GM23338 (cell line): ENCODE data around the gene MAPK9. TPM values are rescaled to one million over a fixed set of nuclear protein-coding genes. Genes with fewer than 3 reads are reported as not detected.

Experiments
- ATAC-seq: fragments of 200-7000 bp; cut with Tn5 transposase; 3 replicates; pipeline ENCODE4 v1.9.1; 2020
- DNase-seq: peaks from one replicate; pipeline ENCODE4 v3.0.0-alpha.2; 2015; ENCODE audit warnings: low spot score
- H2AFZ ChIP-seq: fragments of 200-600 bp; sonication (generic); 2 replicates; pipeline ENCODE4 v1.8.0; 2016; ENCODE audit warnings: antibody characterized with exemption, mild to moderate bottlenecking, moderate library complexity
- H3F3A ChIP-seq: fragments of 200-600 bp; sonication (generic); replicated peaks from 2 replicates; pipeline ENCODE4 v1.8.0; 2017; ENCODE audit warnings: antibody characterized with exemption, mixed run types, low read depth
- H3K27ac ChIP-seq: fragments of 200-600 bp; sonication (generic); 2 replicates; pipeline ENCODE4 v1.6.1; 2016; ENCODE audit warnings: low read depth
- H3K27me3 ChIP-seq: fragments of 200-600 bp; sonication (generic); 2 replicates; pipeline ENCODE4 v1.8.0; 2016; ENCODE audit warnings: mild to moderate bottlenecking, mixed run types, moderate library complexity; ENCODE audit not compliant: insufficient read depth
- H3K36me3 ChIP-seq: fragments of 200-600 bp; sonication (generic); 2 replicates; pipeline ENCODE4 v1.8.0; 2016; ENCODE audit warnings: mild to moderate bottlenecking; ENCODE audit not compliant: insufficient read depth
- H3K4me1 ChIP-seq: fragments of 200-600 bp; sonication (generic); 2 replicates; pipeline ENCODE4 v1.8.0; 2016; ENCODE audit warnings: mild to moderate bottlenecking, moderate library complexity; ENCODE audit not compliant: insufficient read depth
- H3K4me2 ChIP-seq: fragments of 200-600 bp; sonication (generic); 2 replicates; pipeline ENCODE4 v1.7.1; 2017; ENCODE audit warnings: mixed run types
- H3K4me3 ChIP-seq: fragments of 200-600 bp; sonication (generic); 2 replicates; pipeline ENCODE4 v1.6.1; 2016; ENCODE audit warnings: mixed run types
- H3K79me2 ChIP-seq: fragments of 200-600 bp; sonication (generic); replicated peaks from 2 replicates; pipeline ENCODE4 v1.8.0; 2017; ENCODE audit warnings: mild to moderate bottlenecking; ENCODE audit not compliant: insufficient read depth
- H3K9me2 ChIP-seq: fragments of 200-600 bp; sonication (generic); 2 replicates; pipeline ENCODE4 v1.8.0; 2017; ENCODE audit not compliant: insufficient read depth
- H4K20me1 ChIP-seq: fragments of 200-600 bp; sonication (generic); replicated peaks from 2 replicates; pipeline ENCODE4 v1.8.0; 2017; ENCODE audit warnings: mild to moderate bottlenecking; ENCODE audit not compliant: insufficient read depth
- H3K27ac Mint-ChIP-seq: 2 replicates; pipeline ENCODE4 v1.8.0; 2020; ENCODE audit warnings: inconsistent platforms, mild to moderate bottlenecking, moderate library complexity, mixed read lengths
- H3K27me3 Mint-ChIP-seq: 3 replicates; pipeline ENCODE4 v1.8.0; 2022; ENCODE audit warnings: low read depth, mild to moderate bottlenecking, moderate library complexity, mixed read lengths, inconsistent platforms; ENCODE audit not compliant: insufficient read depth, poor library complexity
- H3K36me3 Mint-ChIP-seq: 3 replicates; pipeline ENCODE4 v1.8.0; 2021; ENCODE audit warnings: low read depth, mild to moderate bottlenecking, inconsistent platforms, moderate library complexity, mixed read lengths
- H3K4me1 Mint-ChIP-seq: 3 replicates; pipeline ENCODE4 v1.8.0; 2020; ENCODE audit warnings: mild to moderate bottlenecking, inconsistent platforms, mixed read lengths
- H3K4me3 Mint-ChIP-seq: 3 replicates; pipeline ENCODE4 v1.8.0; 2021; ENCODE audit warnings: moderate library complexity, mild to moderate bottlenecking, inconsistent platforms, mixed read lengths
- H3K9me3 Mint-ChIP-seq: 3 replicates; pipeline ENCODE4 v1.8.0; 2020; ENCODE audit warnings: moderate library complexity, mild to moderate bottlenecking, inconsistent platforms, mixed read lengths
- CREB1 ChIP-seq: fragments of 250-450 bp; sonication (Bioruptor Pico); IDR thresholded peaks from 2 replicates; pipeline ENCODE4 v1.5.0; 2020; ENCODE audit warnings: low read depth, mild to moderate bottlenecking, moderate library complexity
- CTCF ChIP-seq, 2 experiments: fragments of 200-600 bp in 1 of 2; sonication (generic) in 1 of 2; conservative IDR thresholded peaks; 2 replicates each; pipeline versions ENCODE4 v1.5.1 to v1.6.1; 2016 to 2017; ENCODE audit warnings: antibody characterized with exemption in 2 of 2, low read depth in 2 of 2, mild to moderate bottlenecking in 2 of 2, moderate library complexity in 1 of 2
- ETS1 ChIP-seq: IDR thresholded peaks from 2 replicates; pipeline ENCODE4 v1.6.1; 2016; ENCODE audit warnings: antibody characterized with exemption
- EZH2 ChIP-seq: fragments of 200-600 bp; sonication (generic); IDR thresholded peaks from one replicate; pipeline ENCODE4 v1.8.0; 2017; ENCODE audit warnings: antibody characterized with exemption, mild to moderate bottlenecking, low read depth; ENCODE audit not compliant: unreplicated experiment
- EZH2phosphoT487 ChIP-seq: fragments of 200-600 bp; sonication (generic); IDR thresholded peaks from one replicate; pipeline ENCODE4 v1.8.1; 2018; ENCODE audit warnings: antibody characterized with exemption; ENCODE audit not compliant: unreplicated experiment
- JUNB ChIP-seq: IDR thresholded peaks from one replicate; pipeline ENCODE4 v1.6.1; 2016; ENCODE audit warnings: antibody characterized with exemption; ENCODE audit not compliant: unreplicated experiment
- NANOG ChIP-seq: IDR thresholded peaks from 2 replicates; pipeline ENCODE4 v1.6.1; 2016; ENCODE audit warnings: antibody characterized with exemption, borderline replicate concordance
- POLR2AphosphoS5 ChIP-seq: IDR thresholded peaks from 2 replicates; pipeline ENCODE4 v1.6.1; 2016; ENCODE audit warnings: antibody characterized with exemption, low read depth
- REST ChIP-seq: IDR thresholded peaks from one replicate; pipeline ENCODE4 v1.6.1; 2018; ENCODE audit warnings: antibody characterized with exemption; ENCODE audit not compliant: unreplicated experiment
- STAT1 ChIP-seq: IDR thresholded peaks from one replicate; pipeline ENCODE4 v1.6.1; 2016; ENCODE audit warnings: antibody characterized with exemption; ENCODE audit not compliant: unreplicated experiment
- ZNF114 ChIP-seq: fragments of 250-450 bp; sonication (Bioruptor Pico); IDR thresholded peaks from 2 replicates; pipeline ENCODE4 v1.5.0; 2020; ENCODE audit warnings: mild to moderate bottlenecking, moderate library complexity
- ZNF331 ChIP-seq: fragments of 250-450 bp; sonication (Bioruptor Pico); IDR thresholded peaks from 2 replicates; pipeline ENCODE4 v1.5.0; 2020; ENCODE audit warnings: low read depth, mild to moderate bottlenecking, moderate library complexity
- polyA plus RNA-seq: library from polyadenylated mRNA; unstranded; fragments of >200 nt; fragmentation: Nextera tagmentation; extraction: Ambion mirVana; gene quantifications from 2 replicates; pipeline ENCODE4 v1.2.1, GENCODE V29; 2016
- total RNA-seq: library from RNA; depleted of rRNA; stranded (reverse); fragments of >200 nt; shearing (Covaris generic); gene quantifications from 2 replicates; pipeline ENCODE4 v1.2.3, GENCODE V29; 2014
- TF ChIP-seq, protein P1 (sequence below): fragments of 250-450 bp; sonication (Bioruptor Pico); IDR thresholded peaks from 2 replicates; pipeline ENCODE4 v1.5.0; 2020; ENCODE audit warnings: mild to moderate bottlenecking, moderate library complexity

The MAPK9 gene
- total and polyA plus RNA-seq, 2 experiments from 2014 or later = 16.8 to 37.0 TPM

- peaks cover 28% of the 10 kb centered on the region for H3K4me1 Mint-ChIP-seq
- H3K27me3 ChIP-seq = no peaks in the 10 kb centered on the region
- H3K36me3 Mint-ChIP-seq = peaks cover 96% of the 10 kb centered on the region
- no peak for TF ChIP-seq ETS1
- no peak for TF ChIP-seq CREB1
- TF ChIP-seq POLR2AphosphoS5 = no peak
- no peak for TF ChIP-seq NANOG
- no peak for TF ChIP-seq ZNF114 (CRISPR knock-in tag)
- TF ChIP-seq CTCF (conservative IDR thresholded peaks at IDR 0.05; ENCODE audit: low read depth in 2 of 2) = no peak
- no peak for TF ChIP-seq REST
- no peak for TF ChIP-seq EZH2
- no peak for TF ChIP-seq EZH2phosphoT487
- no peak for TF ChIP-seq JUNB
- no peak for TF ChIP-seq ZNF331
- TF ChIP-seq, protein P1, sequence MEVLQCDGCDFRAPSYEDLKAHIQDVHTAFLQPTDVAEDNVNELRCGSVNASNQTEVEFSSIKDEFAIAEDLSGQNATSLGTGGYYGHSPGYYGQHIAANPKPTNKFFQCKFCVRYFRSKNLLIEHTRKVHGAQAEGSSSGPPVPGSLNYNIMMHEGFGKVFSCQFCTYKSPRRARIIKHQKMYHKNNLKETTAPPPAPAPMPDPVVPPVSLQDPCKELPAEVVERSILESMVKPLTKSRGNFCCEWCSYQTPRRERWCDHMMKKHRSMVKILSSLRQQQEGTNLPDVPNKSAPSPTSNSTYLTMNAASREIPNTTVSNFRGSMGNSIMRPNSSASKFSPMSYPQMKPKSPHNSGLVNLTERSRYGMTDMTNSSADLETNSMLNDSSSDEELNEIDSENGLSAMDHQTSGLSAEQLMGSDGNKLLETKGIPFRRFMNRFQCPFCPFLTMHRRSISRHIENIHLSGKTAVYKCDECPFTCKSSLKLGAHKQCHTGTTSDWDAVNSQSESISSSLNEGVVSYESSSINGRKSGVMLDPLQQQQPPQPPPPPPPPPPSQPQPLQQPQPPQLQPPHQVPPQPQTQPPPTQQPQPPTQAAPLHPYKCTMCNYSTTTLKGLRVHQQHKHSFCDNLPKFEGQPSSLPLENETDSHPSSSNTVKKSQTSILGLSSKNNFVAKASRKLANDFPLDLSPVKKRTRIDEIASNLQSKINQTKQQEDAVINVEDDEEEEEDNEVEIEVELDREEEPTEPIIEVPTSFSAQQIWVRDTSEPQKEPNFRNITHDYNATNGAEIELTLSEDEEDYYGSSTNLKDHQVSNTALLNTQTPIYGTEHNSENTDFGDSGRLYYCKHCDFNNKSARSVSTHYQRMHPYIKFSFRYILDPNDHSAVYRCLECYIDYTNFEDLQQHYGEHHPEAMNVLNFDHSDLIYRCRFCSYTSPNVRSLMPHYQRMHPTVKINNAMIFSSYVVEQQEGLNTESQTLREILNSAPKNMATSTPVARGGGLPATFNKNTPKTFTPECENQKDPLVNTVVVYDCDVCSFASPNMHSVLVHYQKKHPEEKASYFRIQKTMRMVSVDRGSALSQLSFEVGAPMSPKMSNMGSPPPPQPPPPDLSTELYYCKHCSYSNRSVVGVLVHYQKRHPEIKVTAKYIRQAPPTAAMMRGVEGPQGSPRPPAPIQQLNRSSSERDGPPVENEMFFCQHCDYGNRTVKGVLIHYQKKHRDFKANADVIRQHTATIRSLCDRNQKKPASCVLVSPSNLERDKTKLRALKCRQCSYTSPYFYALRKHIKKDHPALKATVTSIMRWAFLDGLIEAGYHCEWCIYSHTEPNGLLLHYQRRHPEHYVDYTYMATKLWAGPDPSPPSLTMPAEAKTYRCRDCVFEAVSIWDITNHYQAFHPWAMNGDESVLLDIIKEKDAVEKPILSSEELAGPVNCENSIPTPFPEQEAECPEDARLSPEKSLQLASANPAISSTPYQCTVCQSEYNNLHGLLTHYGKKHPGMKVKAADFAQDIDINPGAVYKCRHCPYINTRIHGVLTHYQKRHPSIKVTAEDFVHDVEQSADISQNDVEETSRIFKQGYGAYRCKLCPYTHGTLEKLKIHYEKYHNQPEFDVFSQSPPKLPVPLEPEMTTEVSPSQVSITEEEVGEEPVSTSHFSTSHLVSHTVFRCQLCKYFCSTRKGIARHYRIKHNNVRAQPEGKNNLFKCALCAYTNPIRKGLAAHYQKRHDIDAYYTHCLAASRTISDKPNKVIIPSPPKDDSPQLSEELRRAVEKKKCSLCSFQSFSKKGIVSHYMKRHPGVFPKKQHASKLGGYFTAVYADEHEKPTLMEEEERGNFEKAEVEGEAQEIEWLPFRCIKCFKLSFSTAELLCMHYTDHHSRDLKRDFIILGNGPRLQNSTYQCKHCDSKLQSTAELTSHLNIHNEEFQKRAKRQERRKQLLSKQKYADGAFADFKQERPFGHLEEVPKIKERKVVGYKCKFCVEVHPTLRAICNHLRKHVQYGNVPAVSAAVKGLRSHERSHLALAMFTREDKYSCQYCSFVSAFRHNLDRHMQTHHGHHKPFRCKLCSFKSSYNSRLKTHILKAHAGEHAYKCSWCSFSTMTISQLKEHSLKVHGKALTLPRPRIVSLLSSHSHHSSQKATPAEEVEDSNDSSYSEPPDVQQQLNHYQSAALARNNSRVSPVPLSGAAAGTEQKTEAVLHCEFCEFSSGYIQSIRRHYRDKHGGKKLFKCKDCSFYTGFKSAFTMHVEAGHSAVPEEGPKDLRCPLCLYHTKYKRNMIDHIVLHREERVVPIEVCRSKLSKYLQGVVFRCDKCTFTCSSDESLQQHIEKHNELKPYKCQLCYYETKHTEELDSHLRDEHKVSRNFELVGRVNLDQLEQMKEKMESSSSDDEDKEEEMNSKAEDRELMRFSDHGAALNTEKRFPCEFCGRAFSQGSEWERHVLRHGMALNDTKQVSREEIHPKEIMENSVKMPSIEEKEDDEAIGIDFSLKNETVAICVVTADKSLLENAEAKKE (CRISPR knock-in tag) = no peak
- no peak for TF ChIP-seq STAT1
- H3K27ac ChIP-seq = peak overlapping the region; percentile 99
- H3K27me3 Mint-ChIP-seq = peaks cover 22% of the 10 kb centered on the region
- DNase-seq (no peak), ATAC-seq (no peak)
- H3K79me2 ChIP-seq = peaks cover 6% of the 10 kb centered on the region; the same call in 1 of the 2 replicates
- H3K4me3 Mint-ChIP-seq = no peak overlapping the region; the same call in 2 of the 3 replicates
- H3K4me3 ChIP-seq = no peak overlapping the region
- no peak overlapping the region for H2AFZ ChIP-seq
- no peaks in the 10 kb centered on the region for H3K9me2 ChIP-seq
- H3K27ac Mint-ChIP-seq = peak overlapping the region; percentile 97
- peaks cover 15% of the 10 kb centered on the region for H3K4me1 ChIP-seq
- H3K36me3 ChIP-seq = peaks cover 61% of the 10 kb centered on the region
- H3F3A ChIP-seq = peaks cover 41% of the 10 kb centered on the region
- no peak overlapping the region for H3K4me2 ChIP-seq
- peaks cover 4% of the 10 kb centered on the region; the same call in 2 of the 3 replicates for H3K9me3 Mint-ChIP-seq
- no peaks in the 10 kb centered on the region for H4K20me1 ChIP-seq
Measured at GRCh38 chr5:180330270-180330648, 38.4 kb upstream of the MAPK9 start.
